ENCODE measurements around the gene ALX3.

The ALX3 gene

DNA sequence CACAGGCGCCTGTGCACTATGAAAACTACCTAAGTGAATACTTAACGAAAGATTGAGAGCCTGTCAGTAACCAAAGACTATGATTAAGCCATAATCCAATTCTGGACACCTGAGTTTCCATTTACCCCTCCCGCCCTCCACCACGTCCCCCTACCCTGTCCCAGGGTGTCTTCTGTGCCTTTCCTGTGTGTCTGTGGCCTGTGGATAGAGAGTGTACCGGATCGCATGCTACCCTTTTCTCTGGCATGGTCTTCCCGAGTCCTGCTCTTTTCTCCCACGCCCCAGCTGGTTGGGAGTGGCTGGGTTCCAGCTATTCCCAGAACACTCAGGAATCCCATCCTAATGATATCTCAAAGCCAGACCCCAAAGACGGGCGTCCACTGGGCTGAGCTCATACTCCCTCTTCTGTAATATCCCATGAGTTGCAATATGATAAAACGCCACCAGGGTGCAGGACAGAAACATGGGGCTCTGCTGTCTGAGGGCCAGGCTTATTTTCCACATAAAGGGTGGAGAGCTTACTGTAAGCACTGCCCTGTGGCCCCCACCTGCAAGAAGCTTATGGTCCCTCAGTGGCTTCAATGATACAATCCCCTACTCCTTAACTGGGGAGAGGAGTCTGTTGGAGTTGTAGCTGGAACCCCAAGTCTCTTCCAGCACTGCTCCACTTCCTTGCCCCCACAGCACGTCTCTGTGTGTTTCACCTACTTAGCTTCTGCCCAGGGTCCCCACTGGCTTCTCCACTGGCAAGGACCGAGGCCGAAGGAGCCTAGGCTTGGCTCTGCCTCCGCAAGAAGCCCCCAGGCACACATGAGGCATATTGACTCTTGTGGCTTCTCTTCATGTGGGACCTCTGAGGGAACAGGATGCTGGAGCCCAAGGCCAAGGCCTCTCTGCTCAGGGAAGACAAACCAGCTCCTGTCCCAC, 17.6 kb upstream of the ALX3 start:
- no peak overlapping the region for H3K27ac ChIP-seq
- TF ChIP-seq, protein P1, sequence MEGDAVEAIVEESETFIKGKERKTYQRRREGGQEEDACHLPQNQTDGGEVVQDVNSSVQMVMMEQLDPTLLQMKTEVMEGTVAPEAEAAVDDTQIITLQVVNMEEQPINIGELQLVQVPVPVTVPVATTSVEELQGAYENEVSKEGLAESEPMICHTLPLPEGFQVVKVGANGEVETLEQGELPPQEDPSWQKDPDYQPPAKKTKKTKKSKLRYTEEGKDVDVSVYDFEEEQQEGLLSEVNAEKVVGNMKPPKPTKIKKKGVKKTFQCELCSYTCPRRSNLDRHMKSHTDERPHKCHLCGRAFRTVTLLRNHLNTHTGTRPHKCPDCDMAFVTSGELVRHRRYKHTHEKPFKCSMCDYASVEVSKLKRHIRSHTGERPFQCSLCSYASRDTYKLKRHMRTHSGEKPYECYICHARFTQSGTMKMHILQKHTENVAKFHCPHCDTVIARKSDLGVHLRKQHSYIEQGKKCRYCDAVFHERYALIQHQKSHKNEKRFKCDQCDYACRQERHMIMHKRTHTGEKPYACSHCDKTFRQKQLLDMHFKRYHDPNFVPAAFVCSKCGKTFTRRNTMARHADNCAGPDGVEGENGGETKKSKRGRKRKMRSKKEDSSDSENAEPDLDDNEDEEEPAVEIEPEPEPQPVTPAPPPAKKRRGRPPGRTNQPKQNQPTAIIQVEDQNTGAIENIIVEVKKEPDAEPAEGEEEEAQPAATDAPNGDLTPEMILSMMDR (conservative IDR thresholded peaks at IDR 0.05): peak; percentile 81

DNA sequence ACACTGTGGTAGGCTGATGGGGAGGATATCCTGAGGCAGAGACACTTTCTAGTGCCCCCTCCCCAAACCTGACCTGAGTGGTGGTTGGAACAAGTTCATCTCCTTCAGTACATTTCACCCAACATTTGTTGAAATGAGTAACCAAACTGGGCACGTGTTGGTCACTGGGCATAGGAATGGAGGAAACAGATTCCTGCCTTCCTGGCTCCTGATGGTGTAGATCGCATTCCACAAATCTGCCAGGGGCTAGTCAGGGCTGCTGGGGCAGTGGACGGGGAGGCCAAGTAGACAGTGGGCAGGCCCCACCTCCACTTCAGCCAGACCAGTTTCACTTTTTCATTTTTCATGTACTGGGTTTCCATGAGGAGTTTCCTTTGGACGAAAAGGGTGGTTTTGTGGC, 16.5 kb upstream of the ALX3 start:
- no peak overlapping the region for H3K27ac ChIP-seq
- TF ChIP-seq, protein P1 (conservative IDR thresholded peaks at IDR 0.05): no peak

DNA sequence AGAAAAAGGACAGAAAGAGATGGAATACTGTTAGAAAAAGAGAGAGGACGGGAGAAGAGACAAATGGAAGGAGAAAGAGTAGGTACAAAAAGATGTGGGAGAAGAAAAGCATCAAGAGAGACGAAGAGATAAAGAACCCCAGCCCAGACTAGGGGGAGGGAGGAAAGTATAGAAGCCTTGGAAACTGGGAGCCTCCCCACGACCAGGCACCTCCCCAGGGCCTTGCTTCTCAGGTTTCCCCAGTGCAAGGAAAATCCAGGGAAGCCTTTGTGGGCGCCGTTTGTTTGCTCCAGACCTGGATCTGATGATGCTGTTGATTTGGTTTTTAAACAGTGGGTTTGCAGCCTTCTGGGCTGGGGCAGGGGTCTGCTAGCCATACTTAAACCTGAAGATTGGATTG, 15.2 kb upstream of the ALX3 start:
- no peak overlapping the region for H3K27ac ChIP-seq
- TF ChIP-seq, protein P1 (conservative IDR thresholded peaks at IDR 0.05): no peak

DNA sequence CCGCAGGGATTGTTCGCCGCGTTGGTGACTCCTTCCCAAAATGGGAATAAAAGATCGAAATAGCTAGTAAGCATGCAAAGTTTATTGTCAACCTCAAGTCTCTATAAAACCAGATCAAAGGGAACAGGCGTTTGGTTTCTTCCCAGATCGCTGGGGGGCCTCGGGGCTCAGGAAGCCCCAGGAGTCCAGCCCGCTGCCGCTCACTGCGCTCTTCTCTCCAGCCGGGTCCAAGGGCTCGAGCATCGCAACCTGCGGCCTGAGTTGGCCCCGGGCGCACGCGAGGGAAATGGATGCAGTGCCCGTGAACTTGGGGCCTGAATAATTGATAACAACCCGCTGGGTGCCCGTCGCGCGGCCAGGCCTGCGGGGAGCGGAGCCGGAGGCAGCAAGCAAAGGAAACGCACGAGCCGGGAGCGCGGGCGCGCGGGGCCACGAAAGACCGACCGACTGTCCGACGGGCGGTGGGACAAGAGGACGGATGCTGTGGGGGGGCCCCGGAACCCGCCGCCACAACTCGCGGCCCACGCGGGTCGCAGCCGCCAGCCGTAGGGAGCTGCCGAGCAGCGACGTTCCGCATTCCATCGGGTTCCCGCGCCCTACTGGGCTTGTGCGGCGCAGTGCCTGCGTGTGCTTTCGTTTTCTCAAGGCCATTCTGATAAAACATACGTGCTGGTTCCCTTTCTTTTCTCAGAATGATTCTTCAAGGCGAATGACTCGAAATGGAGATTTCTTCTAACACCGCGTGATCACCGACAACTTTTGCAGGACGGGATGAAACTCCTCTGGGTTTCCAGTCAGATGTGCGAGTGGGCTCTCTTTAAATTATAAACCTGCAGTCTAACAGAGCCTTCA, 14.0 kb upstream of the ALX3 start:
- H3K27ac ChIP-seq: no peak overlapping the region
- TF ChIP-seq, protein P1 (conservative IDR thresholded peaks at IDR 0.05): no peak

DNA sequence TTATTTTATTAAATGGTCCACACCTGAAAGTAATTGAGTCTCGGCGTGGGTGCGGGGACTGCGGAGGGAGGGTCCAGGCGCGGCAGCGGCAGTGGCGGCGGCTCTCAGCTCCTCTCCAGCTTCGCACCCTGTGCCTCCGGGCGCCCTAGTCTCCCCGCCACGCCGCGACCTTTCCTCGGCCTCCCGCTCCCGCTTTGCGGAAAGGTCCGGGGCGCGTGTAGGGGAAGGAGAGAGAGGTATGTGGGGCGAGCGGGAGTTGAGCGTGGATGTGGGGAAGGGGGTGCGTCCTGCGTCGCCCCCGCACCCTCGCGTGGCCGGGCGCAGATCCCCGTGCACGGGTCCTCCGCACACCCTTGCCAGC, 13.4 kb upstream of the ALX3 start:
- H3K27ac ChIP-seq: no peak overlapping the region
- TF ChIP-seq, protein P1 (conservative IDR thresholded peaks at IDR 0.05): no peak

DNA sequence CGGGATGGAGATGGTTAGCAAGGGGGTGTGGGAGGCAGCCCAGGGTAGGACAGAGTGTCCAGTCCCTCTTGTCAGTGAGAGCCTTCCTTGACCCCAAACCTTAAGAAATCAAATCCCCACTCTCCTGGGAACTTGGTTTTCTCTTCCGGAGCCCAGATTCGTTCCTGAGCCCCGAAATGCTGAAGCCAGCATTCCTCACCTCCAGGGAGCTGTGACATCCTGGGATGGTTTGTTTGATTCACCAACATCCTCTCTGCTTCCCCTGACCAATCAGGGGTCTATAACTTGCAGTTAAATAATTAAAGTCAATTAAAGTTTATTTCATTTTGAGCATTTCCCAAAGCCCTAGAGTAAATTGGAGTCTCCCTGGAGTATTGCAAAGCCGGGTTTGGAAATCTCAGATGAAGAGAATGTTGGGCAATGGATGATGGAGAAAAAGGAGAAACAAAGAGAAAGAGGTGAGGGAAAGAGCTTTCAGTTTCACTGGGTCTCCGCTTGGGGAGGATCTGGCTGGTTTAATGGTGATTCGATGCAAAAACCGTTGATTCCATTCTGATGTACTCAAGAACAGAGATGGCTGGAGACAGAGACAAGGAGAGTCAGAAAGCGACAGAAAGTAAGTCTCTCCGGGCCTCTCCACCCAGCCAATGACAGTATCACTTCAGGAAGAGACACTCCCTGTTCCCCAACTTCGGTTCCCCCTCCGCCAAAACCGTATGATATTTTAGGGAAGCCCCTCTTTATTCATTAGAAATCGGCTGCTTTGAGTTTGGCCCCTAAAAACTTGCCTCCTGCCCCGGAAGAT, 12.8 kb upstream of the ALX3 start:
- H3K27ac ChIP-seq: no peak overlapping the region
- TF ChIP-seq, protein P1 (conservative IDR thresholded peaks at IDR 0.05): no peak

All from VCaP (cell line).